ENCODE measurements around the gene FH. TPM values are rescaled to one million over a fixed set of nuclear protein-coding genes. Genes with fewer than 3 reads are reported as not detected.

Gene FH
- total RNA-seq, 2 experiments from 2014 or later, result 44.0 to 72.1 TPM

DNA sequence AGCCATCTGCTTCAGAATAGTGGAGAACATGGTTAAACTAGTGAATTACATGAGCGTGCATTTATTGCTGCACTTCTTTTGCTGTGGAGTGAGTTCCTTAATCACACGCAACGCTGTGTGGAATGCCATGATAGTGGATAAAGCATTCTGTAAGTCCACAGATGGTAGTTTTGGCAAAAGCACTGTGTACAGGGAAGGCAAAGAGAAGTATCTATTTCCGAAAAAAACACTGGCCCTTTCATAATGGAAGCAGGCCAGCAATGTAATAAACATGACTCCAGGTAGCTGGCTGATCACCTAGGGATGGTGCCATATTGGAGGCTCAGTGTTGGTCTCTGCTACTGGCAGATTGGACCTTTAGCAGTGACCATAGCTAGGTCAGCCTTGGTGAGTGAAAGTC lies 67.6 kb downstream of the FH start:
- no peaks in the 10 kb centered on the region for H3K9me2 ChIP-seq (ENCODE audit: insufficient read depth, low read length)
- H2AFZ ChIP-seq (ENCODE audit: low read length), result no peak overlapping the region
- TF ChIP-seq EZH2phosphoT487 (IDR thresholded peaks at IDR 0.05; ENCODE audit: borderline replicate concordance, low read depth, low read length) (no peak), CTCF (conservative IDR thresholded peaks at IDR 0.05; ENCODE audit: low read length) (no peak)
- H3K27ac ChIP-seq (ENCODE audit: low read depth, low read length, poor library complexity, severe bottlenecking), result no peak overlapping the region
- H3K36me3 ChIP-seq (ENCODE audit: insufficient read depth, low read length), result no peaks in the 10 kb centered on the region
- no TSS peak for BruUV-seq (replicated peaks)
- ChIA-PET CTCF (ENCODE audit: unreplicated experiment) (no interaction called here), POLR2A (no interaction called here)
- H3K4me2 ChIP-seq (ENCODE audit: low read length), result no peak overlapping the region
- DNase-seq (ENCODE audit: low spot score), result no peak
- no peaks in the 10 kb centered on the region for H3K4me1 ChIP-seq (ENCODE audit: insufficient read depth, low read length, poor library complexity, severe bottlenecking)
- intact Hi-C loops (cut with micrococcal nuclease; ENCODE audit: unreplicated experiment), result no loop called here
- no peak overlapping the region for H3K4me3 ChIP-seq (ENCODE audit: low read depth, low read length, poor library complexity, severe bottlenecking)
- no peaks in the 10 kb centered on the region for H4K20me1 ChIP-seq (ENCODE audit: insufficient read depth, low read length)
- no peaks in the 10 kb centered on the region for H3K79me2 ChIP-seq (ENCODE audit: insufficient read depth, low read depth, low read length)
- H3K9me3 ChIP-seq (ENCODE audit: low read length), result no peaks in the 10 kb centered on the region

Other genes starting within 250 kb of the FH start
- gene RGS7, start 162.6 kb downstream of the FH start, total RNA-seq (2014; rRNA removed; shearing (Covaris generic)), result not detected in 2 replicates
- gene RGS7, start 162.6 kb downstream of the FH start, total RNA-seq (2022), result not detected in 2 replicates
- gene KMO, start 12.6 kb upstream of the FH start, total RNA-seq (2014; rRNA removed; shearing (Covaris generic)), result 3.2 and 5.5 TPM in 2 replicates
- 10.4 and 14.2 TPM in 2 replicates for gene KMO, start 12.6 kb upstream of the FH start, total RNA-seq (2022)
- gene CHML, start 120.6 kb upstream of the FH start, total RNA-seq (2014; rRNA removed; shearing (Covaris generic)), result 19.2 and 22.6 TPM in 2 replicates
- gene CHML, start 120.6 kb upstream of the FH start, total RNA-seq (2022), result 10.7 and 10.8 TPM in 2 replicates
- gene OPN3, start 120.6 kb upstream of the FH start, total RNA-seq (2014; rRNA removed; shearing (Covaris generic)), result 18.9 and 19.8 TPM in 2 replicates
- gene OPN3, start 120.6 kb upstream of the FH start, total RNA-seq (2022), result 10.7 and 14.3 TPM in 2 replicates
- gene WDR64, start 132.5 kb upstream of the FH start, total RNA-seq (2014; rRNA removed; shearing (Covaris generic)), result not detected in 2 replicates
- gene WDR64, start 132.5 kb upstream of the FH start, total RNA-seq (2022), result not detected in 2 replicates

Data from OCI-LY7 (cell line).